Dendritic cell treated with granulocyte-macrophage colony-stimulating factor and Interleukin-4, amounts not matched to agents 40 ng/mL and 50 ng/mL, for 4 days (primary cell): ENCODE data around the gene RTEL1.

Source experiments
- H3K27ac Mint-ChIP-seq: one replicate; pipeline ENCODE4 v1.8.0; 2022; ENCODE audit warnings: mild to moderate bottlenecking, mixed read lengths
- H3K27me3 Mint-ChIP-seq: one replicate; pipeline ENCODE4 v1.8.0; 2022; ENCODE audit warnings: mild to moderate bottlenecking, mixed read lengths
- H3K36me3 Mint-ChIP-seq: one replicate; pipeline ENCODE4 v1.8.0; 2022; ENCODE audit warnings: low read depth, mixed read lengths
- H3K4me1 Mint-ChIP-seq: one replicate; pipeline ENCODE4 v1.8.0; 2022; ENCODE audit warnings: low read depth, mixed read lengths
- H3K4me3 Mint-ChIP-seq: one replicate; pipeline ENCODE4 v1.8.0; 2022; ENCODE audit warnings: mild to moderate bottlenecking, moderate library complexity, mixed read lengths
- H3K9me3 Mint-ChIP-seq: one replicate; pipeline ENCODE4 v1.8.0; 2022; ENCODE audit warnings: mixed read lengths
- intact Hi-C: fragments of 100-400 bp; cut with micrococcal nuclease; formaldehyde crosslinking; loops from one replicate; pipeline ENCODE4 v1.15.0; 2022

The RTEL1 gene

DNA sequence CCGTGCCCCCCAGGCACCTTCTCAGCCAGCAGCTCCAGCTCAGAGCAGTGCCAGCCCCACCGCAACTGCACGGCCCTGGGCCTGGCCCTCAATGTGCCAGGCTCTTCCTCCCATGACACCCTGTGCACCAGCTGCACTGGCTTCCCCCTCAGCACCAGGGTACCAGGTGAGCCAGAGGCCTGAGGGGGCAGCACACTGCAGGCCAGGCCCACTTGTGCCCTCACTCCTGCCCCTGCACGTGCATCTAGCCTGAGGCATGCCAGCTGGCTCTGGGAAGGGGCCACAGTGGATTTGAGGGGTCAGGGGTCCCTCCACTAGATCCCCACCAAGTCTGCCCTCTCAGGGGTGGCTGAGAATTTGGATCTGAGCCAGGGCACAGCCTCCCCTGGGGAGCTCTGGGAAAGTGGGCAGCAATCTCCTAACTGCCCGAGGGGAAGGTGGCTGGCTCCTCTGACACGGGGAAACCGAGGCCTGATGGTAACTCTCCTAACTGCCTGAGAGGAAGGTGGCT is 39.3 kb downstream of the RTEL1 start:
- Mint-ChIP-seq H3K9me3 (no peaks in the 10 kb centered on the region), H3K36me3 (peaks cover 87% of the 10 kb centered on the region), H3K27ac (peak overlapping the region; percentile 32), H3K4me3 (peak overlapping the region; percentile 60), H3K4me1 (peaks cover 45% of the 10 kb centered on the region), H3K27me3 (peaks cover 3% of the 10 kb centered on the region)
- intact Hi-C loops: no loop called here

DNA sequence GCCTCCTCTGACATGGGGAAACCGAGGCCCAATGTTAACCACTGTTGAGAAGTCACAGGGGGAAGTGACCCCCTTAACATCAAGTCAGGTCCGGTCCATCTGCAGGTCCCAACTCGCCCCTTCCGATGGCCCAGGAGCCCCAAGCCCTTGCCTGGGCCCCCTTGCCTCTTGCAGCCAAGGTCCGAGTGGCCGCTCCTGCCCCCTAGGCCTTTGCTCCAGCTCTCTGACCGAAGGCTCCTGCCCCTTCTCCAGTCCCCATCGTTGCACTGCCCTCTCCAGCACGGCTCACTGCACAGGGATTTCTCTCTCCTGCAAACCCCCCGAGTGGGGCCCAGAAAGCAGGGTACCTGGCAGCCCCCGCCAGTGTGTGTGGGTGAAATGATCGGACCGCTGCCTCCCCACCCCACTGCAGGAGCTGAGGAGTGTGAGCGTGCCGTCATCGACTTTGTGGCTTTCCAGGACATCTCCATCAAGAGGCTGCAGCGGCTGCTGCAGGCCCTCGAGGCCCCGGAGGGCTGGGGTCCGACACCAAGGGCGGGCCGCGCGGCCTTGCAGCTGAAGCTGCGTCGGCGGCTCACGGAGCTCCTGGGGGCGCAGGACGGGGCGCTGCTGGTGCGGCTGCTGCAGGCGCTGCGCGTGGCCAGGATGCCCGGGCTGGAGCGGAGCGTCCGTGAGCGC is 39.9 kb downstream of the RTEL1 start:
- H3K27ac Mint-ChIP-seq: no peak overlapping the region
- H3K4me1 Mint-ChIP-seq: peaks cover 42% of the 10 kb centered on the region
- no peaks in the 10 kb centered on the region for H3K9me3 Mint-ChIP-seq
- intact Hi-C loops: no loop called here
- no peak overlapping the region for H3K4me3 Mint-ChIP-seq
- H3K36me3 Mint-ChIP-seq: peaks cover 85% of the 10 kb centered on the region
- peaks cover 3% of the 10 kb centered on the region for H3K27me3 Mint-ChIP-seq

DNA sequence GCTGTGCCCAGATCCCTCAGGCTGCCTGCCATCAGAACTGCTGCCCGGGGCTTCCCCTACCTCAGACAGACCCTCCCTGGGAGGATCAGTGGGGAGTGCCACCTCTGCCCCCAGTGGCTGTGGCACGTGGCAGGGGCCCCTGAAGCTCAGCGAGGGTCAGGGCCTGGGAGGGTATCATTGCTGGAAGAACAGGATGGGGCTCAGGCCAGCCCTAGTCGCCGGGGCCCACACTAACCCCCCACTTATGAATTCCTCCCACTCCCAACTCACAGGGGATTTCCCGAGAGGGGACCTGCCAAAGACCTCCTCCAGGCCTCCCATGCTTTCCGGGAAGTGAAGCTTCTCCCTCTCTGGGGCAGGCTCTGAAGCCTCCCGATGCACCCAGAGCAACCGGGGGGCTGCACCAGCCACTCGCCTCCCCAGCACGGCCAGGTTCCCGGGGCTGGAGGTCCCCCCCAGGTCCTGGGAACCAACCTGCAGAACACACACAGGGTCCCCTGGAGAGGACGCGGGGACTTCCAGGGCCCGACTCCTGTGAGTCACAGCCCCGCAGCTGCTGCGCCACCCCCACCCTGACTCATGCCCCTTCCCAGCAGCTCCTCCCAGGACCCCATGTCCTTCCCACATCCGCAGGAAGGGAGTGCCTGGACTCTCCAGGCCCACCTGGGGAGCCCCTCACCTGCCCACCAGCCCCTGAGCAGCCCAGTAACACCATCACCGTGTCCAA is 40.8 kb downstream of the RTEL1 start:
- H3K36me3 Mint-ChIP-seq: peaks cover 81% of the 10 kb centered on the region
- H3K27me3 Mint-ChIP-seq: peaks cover 3% of the 10 kb centered on the region
- H3K27ac Mint-ChIP-seq: peak overlapping the region; percentile 46
- peaks cover 42% of the 10 kb centered on the region for H3K4me1 Mint-ChIP-seq
- H3K4me3 Mint-ChIP-seq: peak overlapping the region; percentile 26
- H3K9me3 Mint-ChIP-seq: no peaks in the 10 kb centered on the region
- intact Hi-C loops: no loop called here

GRCh38 chr20:63699466-63700198 is 41.5 kb downstream of the RTEL1 start:
- Mint-ChIP-seq H3K27me3 (peaks cover 3% of the 10 kb centered on the region), H3K4me3 (no peak overlapping the region), H3K36me3 (peaks cover 81% of the 10 kb centered on the region), H3K4me1 (peaks cover 42% of the 10 kb centered on the region), H3K9me3 (no peaks in the 10 kb centered on the region), H3K27ac (peak overlapping the region; percentile 46)
- intact Hi-C loops: no loop called here

GRCh38 chr20:63700199-63701050 is 42.3 kb downstream of the RTEL1 start:
- intact Hi-C loops: no loop called here

GRCh38 chr20:63701051-63701328 is 42.9 kb downstream of the RTEL1 start:
- H3K36me3 Mint-ChIP-seq: peaks cover 81% of the 10 kb centered on the region
- intact Hi-C loops: no loop called here
- no peak overlapping the region for H3K4me3 Mint-ChIP-seq
- peaks cover 42% of the 10 kb centered on the region for H3K4me1 Mint-ChIP-seq
- no peak overlapping the region for H3K27ac Mint-ChIP-seq
- H3K27me3 Mint-ChIP-seq: peaks cover 3% of the 10 kb centered on the region
- H3K9me3 Mint-ChIP-seq: no peaks in the 10 kb centered on the region

More at GRCh38 chr20:63700199-63701050, 42.3 kb downstream of the RTEL1 start:
- Mint-ChIP-seq H3K36me3 (peaks cover 81% of the 10 kb centered on the region), H3K27ac (peak overlapping the region; percentile 46), H3K27me3 (peaks cover 3% of the 10 kb centered on the region), H3K4me3 (no peak overlapping the region), H3K9me3 (no peaks in the 10 kb centered on the region), H3K4me1 (peaks cover 45% of the 10 kb centered on the region)

- Mint-ChIP-seq H3K4me1 (peaks cover 42% of the 10 kb centered on the region), H3K27me3 (peaks cover 3% of the 10 kb centered on the region), H3K9me3 (no peaks in the 10 kb centered on the region), H3K4me3 (no peak overlapping the region), H3K36me3 (peaks cover 82% of the 10 kb centered on the region), H3K27ac (no peak overlapping the region)
- intact Hi-C loops: no loop called here
Observed at GRCh38 chr20:63701329-63702035, 43.4 kb downstream of the RTEL1 start.

DNA sequence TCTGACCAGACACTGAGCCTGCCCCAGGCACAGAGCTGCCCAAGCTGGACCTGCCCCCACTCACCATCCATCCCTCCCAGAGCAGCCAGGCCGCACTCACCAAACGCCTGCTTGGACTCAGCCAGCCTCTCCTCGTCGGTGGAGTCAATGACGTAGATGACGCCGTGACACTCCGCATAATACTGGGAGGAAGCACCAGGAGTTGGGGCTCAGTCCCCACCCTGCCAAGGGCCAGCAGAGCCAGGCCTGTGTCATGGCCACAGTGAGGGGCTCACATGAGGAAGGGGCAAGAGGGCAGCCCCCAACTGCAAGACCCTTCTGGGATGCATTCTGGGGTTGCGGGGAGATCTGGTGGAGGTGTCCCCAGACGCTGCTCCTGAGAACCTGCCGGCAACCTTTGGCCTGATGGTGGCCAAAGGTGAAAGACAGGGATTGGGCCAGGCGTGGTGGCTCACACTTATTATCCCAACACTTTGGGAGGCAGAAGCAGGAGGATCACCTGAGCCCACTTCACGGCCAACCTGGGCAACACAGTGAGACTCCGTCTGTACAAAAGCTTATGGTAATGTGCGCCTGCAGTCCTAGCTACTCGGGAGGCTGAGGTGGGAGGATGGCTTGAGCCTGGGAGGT is 44.0 kb downstream of the RTEL1 start:
- intact Hi-C loops: no loop called here
- peaks cover 42% of the 10 kb centered on the region for H3K4me1 Mint-ChIP-seq
- no peak overlapping the region for H3K4me3 Mint-ChIP-seq
- H3K27ac Mint-ChIP-seq: no peak overlapping the region
- no peaks in the 10 kb centered on the region for H3K9me3 Mint-ChIP-seq
- H3K27me3 Mint-ChIP-seq: peaks cover 2% of the 10 kb centered on the region
- peaks cover 84% of the 10 kb centered on the region for H3K36me3 Mint-ChIP-seq

DNA sequence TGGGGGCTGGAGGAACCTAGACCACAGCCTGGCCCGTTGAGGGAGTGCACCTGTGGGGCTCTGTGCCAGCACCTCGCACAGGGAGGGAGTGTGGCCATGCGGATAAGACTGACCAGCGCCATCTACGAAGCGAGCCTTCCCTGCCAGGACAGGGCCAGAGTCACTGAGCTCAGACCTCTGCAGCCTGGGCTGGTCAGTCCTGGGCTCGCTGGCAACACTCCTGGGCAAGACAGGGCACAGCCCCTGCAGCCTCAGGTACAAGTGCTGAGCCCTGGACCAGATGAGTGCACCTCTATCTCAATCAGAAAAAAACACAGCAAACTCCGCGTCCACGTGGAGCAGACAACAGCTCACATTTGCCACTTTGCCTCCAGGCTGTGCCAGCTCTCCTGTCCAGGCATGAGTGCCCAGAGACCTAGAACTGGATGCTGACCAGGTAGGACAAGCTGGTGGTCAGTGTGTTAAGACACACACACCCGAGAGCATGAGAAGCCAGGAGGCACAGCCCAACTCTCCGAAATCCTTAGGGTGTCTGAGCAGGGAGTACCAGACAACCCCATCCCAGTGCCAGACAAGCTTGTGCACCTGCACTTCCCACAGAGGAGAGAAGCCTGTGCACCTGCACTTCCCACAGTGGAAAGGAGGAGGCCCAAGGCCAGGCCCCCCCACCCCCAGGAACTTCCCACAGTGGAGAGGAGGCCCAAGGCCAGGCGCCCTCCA is 44.8 kb downstream of the RTEL1 start:
- Mint-ChIP-seq H3K4me3 (no peak overlapping the region), H3K4me1 (peaks cover 36% of the 10 kb centered on the region), H3K9me3 (no peaks in the 10 kb centered on the region), H3K27ac (no peak overlapping the region), H3K36me3 (peaks cover 84% of the 10 kb centered on the region), H3K27me3 (no peaks in the 10 kb centered on the region)
- intact Hi-C loops: no loop called here

GRCh38 chr20:63703471-63703975 is 45.4 kb downstream of the RTEL1 start:
- no peaks in the 10 kb centered on the region for H3K9me3 Mint-ChIP-seq
- no peak overlapping the region for H3K4me3 Mint-ChIP-seq
- no peak overlapping the region for H3K27ac Mint-ChIP-seq
- peaks cover 34% of the 10 kb centered on the region for H3K4me1 Mint-ChIP-seq
- intact Hi-C loops: no loop called here
- peaks cover 84% of the 10 kb centered on the region for H3K36me3 Mint-ChIP-seq
- no peaks in the 10 kb centered on the region for H3K27me3 Mint-ChIP-seq

- peaks cover 85% of the 10 kb centered on the region for H3K36me3 Mint-ChIP-seq
Observed at GRCh38 chr20:63703976-63704748, 46.0 kb downstream of the RTEL1 start.

GRCh38 chr20:63704749-63705117 is 46.6 kb downstream of the RTEL1 start:
- intact Hi-C loops: no loop called here

More at GRCh38 chr20:63703976-63704748, 46.0 kb downstream of the RTEL1 start:
- Mint-ChIP-seq H3K27ac (no peak overlapping the region), H3K9me3 (no peaks in the 10 kb centered on the region), H3K27me3 (no peaks in the 10 kb centered on the region), H3K4me3 (no peak overlapping the region), H3K4me1 (peaks cover 36% of the 10 kb centered on the region)
- intact Hi-C loops: no loop called here

More at GRCh38 chr20:63704749-63705117, 46.6 kb downstream of the RTEL1 start:
- Mint-ChIP-seq H3K36me3 (peaks cover 85% of the 10 kb centered on the region), H3K4me1 (peaks cover 36% of the 10 kb centered on the region), H3K4me3 (no peak overlapping the region), H3K27ac (no peak overlapping the region), H3K27me3 (no peaks in the 10 kb centered on the region), H3K9me3 (no peaks in the 10 kb centered on the region)
